GM12864 (cell line): Measurements from ENCODE around the gene VEGFC.

ENCODE experiments used
- DNase-seq: peaks from one replicate; pipeline ENCODE4 v3.0.0-alpha.2; 2011; ENCODE audit warnings: low read depth
- H3K4me3 ChIP-seq: 2 replicates; pipeline ENCODE4 v1.5.1; 2011; ENCODE audit warnings: mild to moderate bottlenecking, low read depth, low read length, control low read depth
- CTCF ChIP-seq: IDR thresholded peaks from 2 replicates; pipeline ENCODE4 v1.5.1; 2011; ENCODE audit warnings: low read depth, mild to moderate bottlenecking, moderate library complexity, low read length, control low read depth, inconsistent platforms; ENCODE audit errors: missing control alignments

Gene VEGFC

GRCh38 chr4:176799653-176800052, 6.9 kb upstream of the VEGFC start:
- no peak overlapping the region for H3K4me3 ChIP-seq
- TF ChIP-seq CTCF: no peak
- no peak for DNase-seq

- no peak overlapping the region for H3K4me3 ChIP-seq
- TF ChIP-seq CTCF: no peak
- DNase-seq: no peak
Measured at GRCh38 chr4:176798540-176798939, 5.8 kb upstream of the VEGFC start.

- H3K4me3 ChIP-seq: no peak overlapping the region
- TF ChIP-seq CTCF: no peak
- DNase-seq: no peak
Measured at GRCh38 chr4:176795441-176795840, 2.7 kb upstream of the VEGFC start.

GRCh38 chr4:176794651-176795050, 1.9 kb upstream of the VEGFC start:
- no peak for DNase-seq
- H3K4me3 ChIP-seq: no peak overlapping the region
- no peak for TF ChIP-seq CTCF

GRCh38 chr4:176794151-176794550, 1.4 kb upstream of the VEGFC start:
- H3K4me3 ChIP-seq: no peak overlapping the region
- no peak for DNase-seq
- no peak for TF ChIP-seq CTCF

- TF ChIP-seq CTCF: no peak
- no peak for DNase-seq
- no peak overlapping the region for H3K4me3 ChIP-seq
Measured at GRCh38 chr4:176793060-176793605, 411 bp upstream of the VEGFC start.

- no peak for TF ChIP-seq CTCF
- DNase-seq: no peak
- no peak overlapping the region; the same call in 1 of the 2 replicates for H3K4me3 ChIP-seq
Measured at GRCh38 chr4:176791591-176792325, 964 bp downstream of the VEGFC start.
